ENCODE measurements around the gene ZNF248. TPM values are rescaled to one million over a fixed set of nuclear protein-coding genes. Genes with fewer than 3 reads are reported as not detected.

ZNF248 gene
- total RNA-seq, 1 donor from 2014 or later: 15.1 TPM

- H3K4me3 ChIP-seq: no peak overlapping the region
- H3K27ac ChIP-seq (replicated peaks): no peak overlapping the region
- H3K36me3 ChIP-seq: peaks cover 11% of the 10 kb centered on the region
- no peaks in the 10 kb centered on the region for H3K9me3 ChIP-seq (replicated peaks)
- no peak for TF ChIP-seq CTCF (IDR thresholded peaks at IDR 0.05; ENCODE audit: borderline replicate concordance)
- H3K27me3 ChIP-seq (ENCODE audit: low read depth): no peaks in the 10 kb centered on the region
- H3K4me1 ChIP-seq: peaks cover 46% of the 10 kb centered on the region
- intact Hi-C loops (cut with micrococcal nuclease): no loop called here
- no peak for DNase-seq
Observed at GRCh38 chr10:37854626-37855025, 2.8 kb downstream of the ZNF248 start.

- intact Hi-C loops (cut with micrococcal nuclease): no loop called here
- no peak for TF ChIP-seq CTCF (IDR thresholded peaks at IDR 0.05; ENCODE audit: borderline replicate concordance)
- H3K9me3 ChIP-seq (replicated peaks): peaks cover 17% of the 10 kb centered on the region
- DNase-seq: no peak
- no peaks in the 10 kb centered on the region for H3K4me1 ChIP-seq
- no peak overlapping the region for H3K27ac ChIP-seq (replicated peaks)
- H3K4me3 ChIP-seq: no peak overlapping the region
- peaks cover 34% of the 10 kb centered on the region for H3K36me3 ChIP-seq
- no peaks in the 10 kb centered on the region for H3K27me3 ChIP-seq (ENCODE audit: low read depth)
Observed at GRCh38 chr10:37844644-37845043, 12.8 kb downstream of the ZNF248 start.

- H3K4me1 ChIP-seq: no peaks in the 10 kb centered on the region
- peaks cover 50% of the 10 kb centered on the region for H3K36me3 ChIP-seq
- TF ChIP-seq CTCF (IDR thresholded peaks at IDR 0.05; ENCODE audit: borderline replicate concordance): no peak
- intact Hi-C loops (cut with micrococcal nuclease): no loop called here
- peaks cover 16% of the 10 kb centered on the region for H3K9me3 ChIP-seq (replicated peaks)
- DNase-seq: no peak
- no peak overlapping the region for H3K4me3 ChIP-seq
- no peaks in the 10 kb centered on the region for H3K27me3 ChIP-seq (ENCODE audit: low read depth)
- H3K27ac ChIP-seq (replicated peaks): no peak overlapping the region
Observed at GRCh38 chr10:37839243-37839642, 18.2 kb downstream of the ZNF248 start.

GRCh38 chr10:37831495-37832333, 25.7 kb downstream of the ZNF248 start:
- peaks cover 76% of the 10 kb centered on the region for H3K9me3 ChIP-seq (replicated peaks)
- no peak overlapping the region for H3K27ac ChIP-seq (replicated peaks)
- H3K4me1 ChIP-seq: no peaks in the 10 kb centered on the region
- TF ChIP-seq CTCF (IDR thresholded peaks at IDR 0.05; ENCODE audit: borderline replicate concordance): no peak
- H3K4me3 ChIP-seq: no peak overlapping the region
- H3K36me3 ChIP-seq: peaks cover 100% of the 10 kb centered on the region
- no peak for DNase-seq
- no peaks in the 10 kb centered on the region for H3K27me3 ChIP-seq (ENCODE audit: low read depth)
- intact Hi-C loops (cut with micrococcal nuclease): no loop called here

GRCh38 chr10:37826806-37827205, 30.6 kb downstream of the ZNF248 start:
- intact Hi-C loops (cut with micrococcal nuclease): no loop called here
- no peaks in the 10 kb centered on the region for H3K27me3 ChIP-seq (ENCODE audit: low read depth)
- no peak overlapping the region for H3K27ac ChIP-seq (replicated peaks)
- H3K36me3 ChIP-seq: peaks cover 67% of the 10 kb centered on the region
- H3K4me1 ChIP-seq: no peaks in the 10 kb centered on the region
- no peak for TF ChIP-seq CTCF (IDR thresholded peaks at IDR 0.05; ENCODE audit: borderline replicate concordance)
- no peak for DNase-seq
- peaks cover 91% of the 10 kb centered on the region for H3K9me3 ChIP-seq (replicated peaks)
- no peak overlapping the region for H3K4me3 ChIP-seq
